HepG2 (cell line): ENCODE data around the gene SRSF10. TPM values are rescaled to one million over a fixed set of nuclear protein-coding genes. Genes with fewer than 3 reads are reported as not detected.

Experiments used
- ARHGAP35 ChIP-seq: sonication (generic); formaldehyde crosslinking; IDR thresholded peaks from 2 replicates; pipeline ENCODE4 v1.9.0; 2022; ENCODE audit warnings: mild to moderate bottlenecking, inconsistent platforms, moderate library complexity, missing genetic modification reagents, borderline replicate concordance
- CEBPZ ChIP-seq: IDR thresholded peaks from 2 replicates; pipeline ENCODE4 v1.6.1; 2012; ENCODE audit warnings: low read length, improper control_type of control experiment
- EZH2 ChIP-seq: conservative IDR thresholded peaks from 2 replicates; pipeline ENCODE4 v1.6.1; 2012; ENCODE audit warnings: mild to moderate bottlenecking, low read depth, low read length, moderate library complexity
- GFI1 ChIP-seq: sonication (generic); formaldehyde crosslinking; IDR thresholded peaks from 2 replicates; pipeline ENCODE4 v1.5.0; 2020; ENCODE audit warnings: missing genetic modification reagents, mild to moderate bottlenecking, borderline replicate concordance
- GLI4 ChIP-seq: sonication (generic); formaldehyde crosslinking; IDR thresholded peaks from 2 replicates; pipeline ENCODE4 v1.5.1; 2020; ENCODE audit warnings: missing genetic modification reagents, mild to moderate bottlenecking, moderate library complexity, borderline replicate concordance
- NKX3-1 ChIP-seq: sonication (generic); formaldehyde crosslinking; IDR thresholded peaks from 2 replicates; pipeline ENCODE4 v1.5.0; 2020; ENCODE audit warnings: missing genetic modification reagents
- NR3C1 ChIP-seq: sonication (generic); formaldehyde crosslinking; IDR thresholded peaks from 2 replicates; pipeline ENCODE4 v1.4.0; 2020; ENCODE audit warnings: missing genetic modification reagents
- SIX4 ChIP-seq: sonication (generic); formaldehyde crosslinking; IDR thresholded peaks from 2 replicates; pipeline ENCODE4 v1.4.0; 2020; ENCODE audit warnings: missing genetic modification reagents
- ZKSCAN8 ChIP-seq: IDR thresholded peaks from 2 replicates; pipeline ENCODE4 v1.6.1; 2016; ENCODE audit warnings: borderline replicate concordance, missing genetic modification reagents, missing compliant biosample characterization
- ZNF20 ChIP-seq: sonication (generic); formaldehyde crosslinking; IDR thresholded peaks from 2 replicates; pipeline ENCODE4 v1.4.0; 2020; ENCODE audit warnings: mild to moderate bottlenecking, moderate library complexity, missing genetic modification reagents
- ZNF263 ChIP-seq: sonication (generic); formaldehyde crosslinking; IDR thresholded peaks from 2 replicates; pipeline ENCODE4 v1.4.0; 2020; ENCODE audit warnings: missing genetic modification reagents
- ZNF562 ChIP-seq: sonication (generic); formaldehyde crosslinking; IDR thresholded peaks from 2 replicates; pipeline ENCODE4 v1.8.0; 2022; ENCODE audit warnings: missing genetic modification reagents, borderline replicate concordance
- ZNF704 ChIP-seq: sonication (generic); formaldehyde crosslinking; IDR thresholded peaks from 2 replicates; pipeline ENCODE4 v1.8.1; 2023; ENCODE audit warnings: mild to moderate bottlenecking, inconsistent platforms, moderate library complexity, missing genetic modification reagents, borderline replicate concordance
- ZSCAN25 ChIP-seq: sonication (generic); formaldehyde crosslinking; IDR thresholded peaks from 2 replicates; pipeline ENCODE4 v1.8.0; 2022; ENCODE audit warnings: mild to moderate bottlenecking, missing genetic modification reagents
- polyA plus RNA-seq, 8 experiments: library from polyadenylated mRNA; depleted of rRNA in 3 of 8; stranded (reverse) in 7 of 8; unstranded in 1 of 8; fragments of >200 nt; fragmentation: Illumina TruSeq in 4 of 8; extraction: Trizol in 4 of 8; gene quantifications; 2 replicates each; pipeline versions ENCODE4 v1.2.1 to v1.2.3, GENCODE V29; 2011 to 2016; ENCODE audit warnings: low read depth in 4 of 8, missing spikeins in 1 of 8, mixed read lengths in 1 of 8; ENCODE audit not compliant: insufficient read depth in 1 of 8
- total RNA-seq, 5 experiments: library from RNA; depleted of rRNA; stranded (reverse); fragments of >200 nt; fragmentation: Illumina TruSeq; extraction: Trizol; gene quantifications; 2 replicates each; pipeline ENCODE4 v1.2.3, GENCODE V29; 2016; ENCODE audit warnings: low read depth in 1 of 5
- TF ChIP-seq, protein P1 (sequence below): sonication (generic); formaldehyde crosslinking; IDR thresholded peaks from 2 replicates; pipeline ENCODE4 v1.4.0; 2020; ENCODE audit warnings: missing genetic modification reagents, borderline replicate concordance
- TF ChIP-seq, protein P2 (sequence below): sonication (generic); formaldehyde crosslinking; IDR thresholded peaks from 2 replicates; pipeline ENCODE4 v1.5.1; 2020; ENCODE audit warnings: mild to moderate bottlenecking, missing genetic modification reagents, borderline replicate concordance
- TF ChIP-seq, protein P3 (sequence below): sonication (generic); formaldehyde crosslinking; IDR thresholded peaks from 2 replicates; pipeline ENCODE4 v1.4.0; 2020; ENCODE audit warnings: mild to moderate bottlenecking, missing genetic modification reagents

Gene SRSF10
- total and polyA plus RNA-seq, 2 of the 13 experiments (the other 11 are each of a cell fraction or from before 2014, with no cell fraction given) = 126 to 186 TPM

- peak; percentile 74 for TF ChIP-seq GFI1
- TF ChIP-seq, protein P1, sequence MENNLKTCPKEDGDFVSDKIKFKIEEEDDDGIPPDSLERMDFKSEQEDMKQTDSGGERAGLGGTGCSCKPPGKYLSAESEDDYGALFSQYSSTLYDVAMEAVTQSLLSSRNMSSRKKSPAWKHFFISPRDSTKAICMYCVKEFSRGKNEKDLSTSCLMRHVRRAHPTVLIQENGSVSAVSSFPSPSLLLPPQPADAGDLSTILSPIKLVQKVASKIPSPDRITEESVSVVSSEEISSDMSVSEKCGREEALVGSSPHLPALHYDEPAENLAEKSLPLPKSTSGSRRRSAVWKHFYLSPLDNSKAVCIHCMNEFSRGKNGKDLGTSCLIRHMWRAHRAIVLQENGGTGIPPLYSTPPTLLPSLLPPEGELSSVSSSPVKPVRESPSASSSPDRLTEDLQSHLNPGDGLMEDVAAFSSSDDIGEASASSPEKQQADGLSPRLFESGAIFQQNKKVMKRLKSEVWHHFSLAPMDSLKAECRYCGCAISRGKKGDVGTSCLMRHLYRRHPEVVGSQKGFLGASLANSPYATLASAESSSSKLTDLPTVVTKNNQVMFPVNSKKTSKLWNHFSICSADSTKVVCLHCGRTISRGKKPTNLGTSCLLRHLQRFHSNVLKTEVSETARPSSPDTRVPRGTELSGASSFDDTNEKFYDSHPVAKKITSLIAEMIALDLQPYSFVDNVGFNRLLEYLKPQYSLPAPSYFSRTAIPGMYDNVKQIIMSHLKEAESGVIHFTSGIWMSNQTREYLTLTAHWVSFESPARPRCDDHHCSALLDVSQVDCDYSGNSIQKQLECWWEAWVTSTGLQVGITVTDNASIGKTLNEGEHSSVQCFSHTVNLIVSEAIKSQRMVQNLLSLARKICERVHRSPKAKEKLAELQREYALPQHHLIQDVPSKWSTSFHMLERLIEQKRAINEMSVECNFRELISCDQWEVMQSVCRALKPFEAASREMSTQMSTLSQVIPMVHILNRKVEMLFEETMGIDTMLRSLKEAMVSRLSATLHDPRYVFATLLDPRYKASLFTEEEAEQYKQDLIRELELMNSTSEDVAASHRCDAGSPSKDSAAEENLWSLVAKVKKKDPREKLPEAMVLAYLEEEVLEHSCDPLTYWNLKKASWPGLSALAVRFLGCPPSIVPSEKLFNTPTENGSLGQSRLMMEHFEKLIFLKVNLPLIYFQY (CRISPR knock-in tag) = no peak; the same call in 1 of the 2 replicates
- TF ChIP-seq, protein P2, sequence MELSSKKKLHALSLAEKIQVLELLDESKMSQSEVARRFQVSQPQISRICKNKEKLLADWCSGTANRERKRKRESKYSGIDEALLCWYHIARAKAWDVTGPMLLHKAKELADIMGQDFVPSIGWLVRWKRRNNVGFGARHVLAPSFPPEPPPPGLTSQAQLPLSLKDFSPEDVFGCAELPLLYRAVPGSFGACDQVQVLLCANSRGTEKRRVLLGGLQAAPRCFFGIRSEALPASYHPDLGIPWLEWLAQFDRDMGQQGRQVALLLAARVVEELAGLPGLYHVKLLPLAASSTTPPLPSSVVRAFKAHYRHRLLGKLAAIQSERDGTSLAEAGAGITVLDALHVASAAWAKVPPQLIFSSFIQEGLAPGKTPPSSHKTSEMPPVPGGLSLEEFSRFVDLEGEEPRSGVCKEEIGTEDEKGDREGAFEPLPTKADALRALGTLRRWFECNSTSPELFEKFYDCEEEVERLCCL (CRISPR knock-in tag) = no peak
- peak; percentile 77; the same call in 1 of the 2 replicates for TF ChIP-seq GLI4 (CRISPR knock-in tag)
- TF ChIP-seq ZNF263 (CRISPR knock-in tag) = peak; percentile 23; the same call in 1 of the 2 replicates
- TF ChIP-seq ZKSCAN8 (CRISPR knock-in tag) = no peak
- TF ChIP-seq ZSCAN25 (CRISPR knock-in tag) = peak; percentile 72; the same call in 1 of the 2 replicates
- peak; percentile 61; the same call in 1 of the 2 replicates for TF ChIP-seq NKX3-1
- TF ChIP-seq, protein P3, sequence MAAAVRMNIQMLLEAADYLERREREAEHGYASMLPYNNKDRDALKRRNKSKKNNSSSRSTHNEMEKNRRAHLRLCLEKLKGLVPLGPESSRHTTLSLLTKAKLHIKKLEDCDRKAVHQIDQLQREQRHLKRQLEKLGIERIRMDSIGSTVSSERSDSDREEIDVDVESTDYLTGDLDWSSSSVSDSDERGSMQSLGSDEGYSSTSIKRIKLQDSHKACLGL = peak; percentile 85
- TF ChIP-seq ZNF562 (CRISPR knock-in tag) = no peak
- no peak for TF ChIP-seq CEBPZ
- 0 out of 2 replicates have a peak, but pooled peaks have one; percentile 79 for TF ChIP-seq NR3C1
- no peak for TF ChIP-seq EZH2
- TF ChIP-seq SIX4 (CRISPR knock-in tag) = 0 out of 2 replicates have a peak, but pooled peaks have one; percentile 50
- 0 out of 2 replicates have a peak, but pooled peaks have one; percentile 82 for TF ChIP-seq ZNF20 (CRISPR knock-in tag)
- TF ChIP-seq ARHGAP35 = peak; percentile 92; the same call in 1 of the 2 replicates
- TF ChIP-seq ZNF704 (CRISPR knock-in tag) = peak; percentile 81
Observed at GRCh38 chr1:23979881-23980727, at the start of gene SRSF10 (continued).
